Measurements from ENCODE around the gene GATB.
"Not testable (repeated sequence)": the region's sequence is repeated elsewhere in the genome, so short reads cannot be mapped to it uniquely, and the experiment has no call there.

GATB gene

DNA sequence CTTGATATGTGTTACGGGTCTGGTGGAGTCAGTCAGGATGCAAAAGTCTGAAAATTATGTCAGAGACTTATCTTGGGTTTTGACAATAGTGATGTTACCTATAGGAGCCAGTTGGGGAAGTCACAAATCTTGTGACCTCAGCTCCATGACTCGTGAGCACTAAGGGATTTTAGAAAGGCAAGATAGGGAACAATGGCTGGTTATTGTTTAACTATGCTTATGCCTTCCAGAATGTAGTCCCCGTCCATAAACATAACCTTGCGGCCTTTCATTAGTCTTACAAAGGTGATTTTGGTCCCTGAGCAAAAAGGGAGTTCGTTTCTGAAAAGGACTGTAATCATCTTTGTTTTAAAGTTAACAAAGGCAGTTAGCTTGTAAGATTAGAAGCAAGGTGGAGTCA is 23.9 kb upstream of the GATB start:
- DNase-seq: no peak

DNA sequence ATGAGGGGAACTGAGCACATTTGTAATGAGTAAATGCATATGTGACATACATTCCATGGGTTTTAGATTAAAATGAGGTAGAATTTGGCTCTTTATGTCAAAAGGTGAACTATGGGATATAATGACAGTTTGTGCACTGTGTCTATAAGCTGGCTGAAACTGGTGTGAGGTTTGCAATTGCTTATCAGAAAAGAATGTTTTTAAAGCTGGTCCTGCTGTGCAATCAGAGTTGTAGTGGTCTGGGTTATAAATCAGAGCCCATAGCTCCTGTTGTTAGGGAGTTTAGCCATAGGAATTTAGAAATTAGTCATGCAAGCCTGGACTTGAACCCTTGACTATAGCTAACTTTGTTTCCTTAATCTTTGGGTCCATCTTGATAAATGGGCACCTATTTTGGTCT is 23.1 kb upstream of the GATB start:
- no peak for DNase-seq

DNA sequence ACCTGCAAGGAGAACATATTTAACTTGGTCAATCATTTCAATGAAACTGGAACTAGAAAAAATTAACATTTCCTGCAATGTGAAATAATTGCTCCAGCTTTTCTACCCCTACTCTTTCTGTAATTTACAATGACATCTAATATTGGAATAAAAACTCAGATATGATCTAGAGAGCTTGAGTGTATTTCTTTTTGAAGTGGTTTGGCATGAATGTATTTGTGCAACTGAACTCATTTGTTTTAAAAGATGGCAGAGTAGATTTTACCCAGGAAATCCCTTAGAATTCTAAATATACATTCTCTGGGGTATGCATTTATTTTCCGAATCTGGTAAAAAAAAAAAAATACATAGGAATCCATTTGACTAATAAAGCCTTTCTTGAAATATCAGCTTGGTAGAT is 21.5 kb upstream of the GATB start:
- no peak for DNase-seq

DNA sequence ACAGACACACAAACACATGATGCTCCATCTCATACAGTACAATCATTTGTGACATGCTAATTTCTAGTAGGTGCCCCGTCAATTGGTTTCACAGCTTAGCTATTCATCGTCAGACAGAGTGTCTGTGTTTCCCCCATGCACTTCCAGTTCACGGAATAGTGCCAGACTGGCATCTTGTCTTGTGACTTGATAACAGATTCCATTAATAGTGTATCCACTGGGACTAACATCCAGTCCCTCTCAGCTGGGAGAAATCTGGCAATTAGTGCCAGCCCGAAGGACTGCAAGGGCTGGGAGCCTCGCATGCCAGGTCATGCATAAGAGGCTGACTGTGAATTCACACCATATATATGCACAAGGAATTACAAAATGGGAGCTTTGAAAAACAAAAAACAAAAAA is 20.2 kb upstream of the GATB start:
- DNase-seq: no peak

DNA sequence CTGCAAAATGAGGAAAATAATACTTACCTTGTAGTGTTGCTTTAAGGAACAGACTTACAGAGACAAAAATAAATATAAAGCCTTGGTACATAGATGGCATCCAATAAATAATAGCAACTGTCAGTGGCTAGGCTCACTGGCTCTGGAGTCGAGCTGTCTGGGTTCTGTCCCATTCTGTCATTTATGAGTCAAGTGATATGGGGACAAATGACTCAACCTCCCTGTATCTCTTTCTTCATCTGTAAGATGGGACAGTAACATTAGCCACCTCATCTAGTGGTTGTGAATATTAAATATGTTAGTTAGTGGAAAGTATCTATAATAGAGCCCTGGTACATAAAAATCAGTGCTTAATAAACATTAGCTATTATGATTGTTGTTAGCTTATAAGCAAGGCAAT is 16.7 kb upstream of the GATB start:
- no peak for DNase-seq

DNA sequence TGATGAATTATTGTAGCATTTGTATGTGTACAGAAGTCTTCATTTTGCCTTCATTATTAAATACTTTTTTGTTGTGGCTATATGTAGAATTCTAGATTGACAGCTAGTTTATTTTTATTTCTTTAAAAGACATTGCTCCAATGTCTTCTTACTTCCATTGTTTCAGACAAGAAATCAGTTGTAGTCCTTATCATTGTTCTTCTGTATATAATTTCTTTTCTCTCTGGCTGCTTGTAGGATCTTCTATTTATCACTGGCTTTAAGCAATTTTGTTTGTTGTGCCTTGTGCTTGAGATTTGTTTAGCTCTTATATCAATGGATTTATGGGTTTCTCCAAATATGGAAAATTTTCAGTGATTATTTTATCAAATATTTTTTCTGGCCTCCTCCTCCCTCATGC is 13.5 kb upstream of the GATB start:
- DNase-seq: no peak

DNA sequence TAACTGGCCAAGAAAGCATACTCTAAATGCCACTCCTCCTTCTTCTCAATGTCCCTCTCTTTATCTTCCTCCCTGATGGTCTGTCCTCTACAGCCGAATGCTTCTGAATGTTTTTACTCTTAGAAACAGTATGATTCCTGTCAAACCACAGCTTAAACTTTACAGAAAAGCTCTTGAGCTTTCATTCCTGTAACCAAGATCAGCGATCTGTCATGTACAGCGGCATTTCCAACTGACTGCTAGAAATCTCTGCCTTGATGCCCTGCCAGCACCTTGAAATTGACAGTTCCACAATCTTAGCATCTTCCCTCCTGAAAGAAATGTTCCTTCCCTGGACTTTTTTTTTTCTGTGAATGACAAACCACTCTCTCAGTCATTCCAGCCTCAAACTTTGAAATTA is 11.5 kb upstream of the GATB start:
- DNase-seq: no peak

DNA sequence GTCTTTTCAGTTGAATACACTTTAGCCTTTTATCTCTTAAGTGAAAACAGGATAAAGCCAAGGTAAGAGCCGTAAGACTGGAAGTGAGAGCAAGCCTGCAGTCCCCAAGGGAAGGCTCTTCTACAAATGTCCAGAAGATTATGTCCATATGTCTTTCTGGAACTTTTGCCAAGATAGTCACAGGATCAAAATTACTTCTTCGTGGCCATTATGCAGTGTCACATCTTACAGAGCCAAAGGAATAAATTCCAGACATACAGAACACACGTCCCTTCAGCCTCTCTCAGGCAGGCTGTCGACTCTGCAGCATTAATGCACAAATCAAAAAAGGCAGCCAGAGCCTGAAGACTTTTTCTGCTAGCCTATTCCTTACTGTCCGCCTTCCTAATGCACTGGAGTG is 10.9 kb upstream of the GATB start:
- DNase-seq: no peak

DNA sequence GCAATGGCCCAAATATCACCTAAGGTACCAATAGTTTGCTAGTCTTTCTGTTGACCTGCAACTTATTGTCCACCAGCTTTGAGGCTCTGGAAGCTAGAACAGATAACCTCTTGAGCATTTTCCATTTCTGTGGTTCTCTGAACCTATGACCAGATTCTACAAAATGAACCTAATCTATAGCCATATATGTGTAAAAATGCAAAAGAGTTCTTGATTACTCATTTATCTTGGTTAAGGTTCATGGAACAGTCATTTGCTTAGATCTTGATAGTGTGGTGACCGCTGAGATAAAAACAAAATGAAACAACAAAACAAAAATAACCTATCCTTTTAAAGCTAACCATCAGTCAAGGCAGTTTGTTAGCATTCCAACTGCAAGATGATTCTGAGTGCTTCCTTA is 9.3 kb upstream of the GATB start:
- no peak for DNase-seq

DNA sequence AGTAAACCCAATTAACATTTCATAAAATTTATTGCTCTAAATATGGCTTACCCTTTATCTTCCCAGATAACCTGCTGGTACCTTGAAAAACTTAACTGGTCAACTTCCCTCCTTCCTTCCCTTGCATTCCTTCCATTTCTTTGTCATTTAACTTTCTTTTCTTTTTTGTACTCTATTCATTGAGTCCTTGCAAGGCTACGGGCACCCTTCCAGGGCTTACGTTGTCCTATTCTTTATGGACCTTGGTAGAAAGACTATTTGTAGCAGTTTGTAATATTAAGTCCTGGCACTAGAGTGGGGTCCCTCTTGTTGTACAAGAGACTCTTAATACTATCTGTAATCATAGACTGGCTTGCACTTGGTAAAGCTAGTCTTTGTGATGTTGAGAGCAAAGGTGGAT is 8.0 kb upstream of the GATB start:
- no peak for DNase-seq

DNA sequence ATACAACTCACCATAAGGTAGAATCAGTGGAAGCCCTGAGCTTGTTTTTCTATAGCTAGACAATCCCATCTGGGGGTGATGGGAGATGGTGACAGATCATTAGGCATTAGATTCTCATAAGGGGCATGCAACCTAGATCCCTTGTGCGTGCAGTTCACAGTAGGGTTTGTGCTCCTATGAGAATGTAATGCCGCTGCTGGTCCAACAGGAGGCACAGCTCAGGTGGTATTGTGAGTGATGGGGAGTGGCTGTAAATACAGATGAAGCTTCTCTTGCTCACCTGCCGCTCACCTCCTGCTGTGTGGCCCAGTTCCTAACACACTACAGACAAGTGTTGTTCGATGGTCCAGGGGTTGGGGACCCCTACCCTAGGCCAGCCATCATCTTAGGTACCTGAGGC is 5.9 kb upstream of the GATB start:
- no peak for DNase-seq

DNA sequence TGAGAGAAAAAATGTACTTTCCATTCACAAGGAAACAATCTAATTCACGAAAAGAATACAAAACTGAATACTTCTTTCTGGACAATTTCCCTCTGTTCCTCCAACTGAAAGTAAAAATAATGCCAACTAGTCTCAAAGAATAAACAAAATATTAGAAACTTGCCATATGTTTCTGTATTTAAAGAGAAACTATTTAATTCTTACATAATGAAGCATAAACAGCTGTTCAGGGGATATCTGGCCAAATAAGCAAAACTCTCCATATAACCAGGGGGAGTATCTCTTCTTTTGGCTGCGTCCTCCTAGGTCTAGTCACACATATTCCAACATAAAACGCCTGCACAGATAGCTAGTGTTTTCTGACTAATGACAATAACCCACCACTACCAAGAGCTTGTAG is 805 bp downstream of the GATB start:
- no peak for DNase-seq

DNA sequence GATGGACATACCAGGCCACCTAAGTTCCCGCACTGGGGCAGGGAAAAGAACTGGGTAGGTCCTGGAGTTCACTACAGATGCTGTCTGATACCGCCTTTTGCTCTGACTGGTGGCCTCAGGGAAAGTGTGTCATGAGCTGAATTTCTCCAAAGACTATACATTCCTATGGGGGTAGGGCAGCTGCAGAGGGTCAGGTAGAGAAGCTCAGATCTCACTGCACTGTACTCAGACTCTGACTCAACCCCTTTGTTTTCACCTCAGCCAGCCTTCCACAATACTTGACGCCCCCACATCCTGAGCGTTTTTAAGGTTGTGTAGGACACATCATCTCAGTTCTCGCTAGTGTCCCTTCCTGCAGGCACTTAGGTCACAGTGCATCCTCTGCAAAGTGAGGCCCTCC is 7.8 kb downstream of the GATB start:
- DNase-seq: no peak

DNA sequence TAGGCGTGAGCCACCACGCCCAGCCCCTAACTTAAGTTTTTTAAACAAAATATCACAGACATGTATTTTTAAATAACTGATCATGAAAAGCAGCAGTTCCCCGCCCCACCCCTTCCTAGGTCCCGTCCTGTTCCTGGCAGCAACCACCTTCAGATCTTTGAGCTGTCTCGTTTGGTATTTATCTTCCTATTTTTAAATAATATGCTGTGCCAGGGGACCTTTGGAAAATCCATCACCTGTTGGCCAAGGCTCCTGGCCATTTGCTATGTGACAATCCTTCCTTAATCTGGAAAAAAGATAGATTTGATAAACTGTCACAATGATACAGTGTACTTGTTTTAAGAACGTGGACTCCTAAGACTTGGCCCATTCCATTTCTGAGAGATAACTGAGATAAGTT is 10.7 kb downstream of the GATB start:
- no peak for DNase-seq

DNA sequence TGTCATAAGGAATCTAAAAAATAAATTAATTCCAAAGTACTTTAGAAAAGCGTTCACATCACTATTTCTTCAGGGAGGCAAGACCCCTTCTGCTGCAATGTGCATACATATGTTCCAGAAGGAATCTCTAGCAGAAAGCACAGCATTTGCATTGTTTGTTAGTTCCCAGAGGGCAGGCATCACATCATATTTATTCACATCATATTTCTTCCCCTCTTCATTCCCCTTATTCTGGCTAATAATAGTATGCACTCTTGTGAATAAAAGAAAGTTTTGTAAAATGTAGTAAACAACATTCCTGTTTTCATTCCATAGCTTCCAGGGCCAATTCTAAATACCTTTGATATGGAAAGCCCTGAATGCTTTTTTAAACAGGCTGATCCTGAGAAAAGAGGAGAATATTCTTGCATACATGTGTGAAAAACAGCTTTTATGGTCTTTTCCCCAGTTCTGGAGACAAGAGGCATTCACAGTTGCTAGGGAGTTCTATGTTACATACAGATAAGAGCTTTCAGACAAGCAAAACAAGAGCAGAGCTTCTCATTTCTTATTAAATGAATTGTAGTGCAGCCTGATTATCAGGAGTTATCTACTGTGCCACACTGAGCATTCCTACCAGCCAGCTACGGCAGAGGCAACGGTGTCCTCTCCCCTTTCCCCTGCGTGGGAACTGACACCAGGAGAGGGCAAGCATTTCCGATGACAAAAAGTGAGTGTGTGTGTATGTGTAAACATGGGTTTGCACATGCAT is 15.2 kb downstream of the GATB start:
- no peak for DNase-seq

DNA sequence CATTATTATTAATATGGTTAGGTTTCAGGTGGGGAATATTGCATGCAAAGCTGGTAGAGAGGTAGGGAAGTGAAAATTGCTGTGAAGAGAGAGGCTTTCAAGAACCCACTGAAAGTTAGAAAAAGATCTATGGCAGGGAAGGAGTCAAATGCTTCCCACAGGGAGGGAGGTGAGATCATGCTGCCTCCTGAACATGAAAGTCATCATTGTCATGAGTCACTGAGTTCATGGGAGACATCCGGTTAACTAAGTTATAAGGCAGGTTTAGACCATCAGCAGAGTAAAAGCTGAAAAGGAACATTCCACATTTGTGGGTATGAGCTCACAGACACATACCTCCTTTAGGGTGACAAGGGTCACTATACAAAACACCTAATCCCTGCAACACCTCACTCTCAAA is 16.2 kb downstream of the GATB start:
- DNase-seq: no peak

DNA sequence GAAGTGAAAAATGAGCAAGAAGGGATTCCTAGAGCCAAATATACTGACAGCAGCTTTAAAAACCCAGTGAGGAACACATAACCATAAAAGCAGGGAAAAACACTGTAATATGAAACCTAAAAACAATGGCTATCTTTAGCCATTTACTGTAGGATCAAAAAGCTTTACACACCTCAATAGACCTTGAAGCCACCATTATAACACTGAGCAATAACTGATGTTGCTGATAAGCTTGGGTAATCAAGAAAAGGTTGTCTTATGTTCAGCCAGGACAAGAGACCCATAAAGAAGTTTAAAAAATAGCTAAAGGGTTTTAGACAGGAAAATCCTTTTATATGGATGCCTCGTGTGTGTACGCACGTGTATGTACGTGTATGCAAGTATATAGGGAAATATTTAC is 16.9 kb downstream of the GATB start:
- no peak for DNase-seq

DNA sequence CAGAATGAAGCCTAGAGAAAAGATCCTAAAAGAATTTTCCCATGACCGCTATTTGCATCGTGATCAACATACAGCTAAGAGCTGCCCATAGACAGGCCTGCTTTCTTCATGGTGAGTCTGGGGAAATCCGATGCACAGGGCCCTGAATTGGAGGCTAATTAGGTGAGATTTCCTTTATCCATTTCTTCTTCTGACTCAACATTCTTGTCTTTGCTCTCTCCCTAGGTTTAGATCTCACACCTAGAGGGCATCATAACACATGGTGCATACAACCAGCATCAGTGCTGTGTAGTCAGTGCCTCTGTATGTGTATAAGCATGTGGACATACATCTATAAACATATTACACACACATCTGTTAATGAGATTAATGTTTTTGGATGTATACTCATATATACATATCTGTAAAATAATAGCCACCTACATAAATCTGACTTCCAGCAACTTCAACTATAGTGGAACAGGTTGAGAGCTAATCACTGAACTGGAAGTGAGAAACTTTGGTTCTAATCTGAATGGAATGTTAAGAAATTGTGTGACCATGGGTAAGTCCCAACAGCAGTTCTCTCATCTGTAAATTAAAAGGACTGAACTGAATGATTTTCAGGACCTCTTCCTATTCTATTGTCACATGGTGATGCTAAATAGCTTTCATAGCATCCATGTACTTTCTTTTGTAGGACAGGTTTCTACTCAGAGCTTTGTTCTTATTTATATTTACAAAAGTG is 17.5 kb downstream of the GATB start:
- DNase-seq: no peak

DNA sequence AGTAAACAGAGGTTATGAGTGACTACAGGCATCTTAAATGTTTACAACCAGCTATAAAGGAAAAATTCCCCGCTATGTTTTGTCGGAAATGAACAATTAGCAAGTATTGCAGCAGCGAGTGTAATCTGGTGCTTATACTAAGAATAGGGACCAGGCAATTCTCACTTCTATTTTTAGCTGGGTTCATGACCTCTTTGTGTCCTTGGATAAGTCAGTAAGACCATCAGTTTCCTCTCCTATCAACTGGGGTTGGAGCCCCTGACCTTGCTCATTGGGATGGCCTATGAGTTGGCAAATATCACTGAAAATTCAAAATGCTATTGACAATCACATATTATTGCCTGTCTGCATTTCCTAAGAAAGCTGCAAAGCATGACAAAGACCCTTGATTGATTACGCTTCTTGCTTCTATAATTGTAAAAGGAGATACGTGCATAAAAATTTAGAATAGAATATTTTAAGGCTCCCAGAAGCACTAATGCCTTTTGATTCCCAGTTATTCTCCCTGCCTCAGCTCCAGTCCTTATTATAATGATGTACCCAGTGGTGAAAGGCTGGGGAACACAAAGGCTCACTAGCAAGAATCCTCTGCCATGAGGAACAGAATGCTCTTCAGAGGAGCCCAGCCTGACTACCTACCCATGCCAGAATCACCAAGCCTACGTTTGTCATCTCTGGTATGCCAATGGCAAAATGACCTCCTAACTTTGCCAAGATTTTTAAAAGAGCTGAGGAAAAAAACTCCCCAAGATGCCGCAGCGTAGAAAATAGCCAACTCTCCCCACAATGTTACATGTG is 21.9 kb downstream of the GATB start:
- no peak for DNase-seq

DNA sequence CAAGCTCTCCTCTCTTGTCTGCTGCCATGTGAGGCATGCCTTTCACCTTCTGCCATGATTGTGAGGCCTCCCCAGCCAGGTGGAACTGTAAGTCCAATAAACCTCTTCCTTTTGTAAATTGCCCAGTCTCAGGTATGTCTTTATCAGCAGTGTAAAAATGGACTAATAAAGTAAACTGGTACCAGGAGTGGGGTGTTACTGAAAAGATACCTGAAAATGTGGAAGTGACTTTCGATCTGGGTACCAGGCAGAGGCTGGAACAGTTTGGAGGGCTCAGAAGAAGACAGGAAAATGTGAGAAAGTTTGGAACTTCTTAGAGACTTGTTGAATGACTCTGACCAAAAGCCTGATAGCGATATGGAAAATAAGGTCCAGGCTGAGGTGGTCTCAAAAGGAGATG is 24.0 kb downstream of the GATB start:
- DNase-seq: not testable (repeated sequence)

DNA sequence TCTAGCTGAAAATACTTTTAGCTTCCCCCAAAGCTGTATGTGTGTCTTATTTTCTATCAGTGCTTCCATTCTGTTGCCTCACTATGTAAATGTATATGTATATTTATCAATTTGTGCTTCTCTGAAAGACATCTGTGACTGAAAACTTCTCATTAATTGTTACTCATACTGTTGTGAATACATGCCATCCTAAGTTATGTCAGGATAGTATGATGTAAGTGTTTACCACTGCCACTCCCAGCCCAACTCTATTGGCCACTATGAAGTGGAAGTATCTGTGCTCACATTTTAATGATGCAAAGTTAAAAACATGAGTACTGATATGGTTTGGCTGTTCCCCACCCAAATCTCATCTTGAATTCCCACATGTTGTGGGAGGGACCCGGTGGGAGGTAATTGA is 24.4 kb downstream of the GATB start:
- no peak for DNase-seq

DNA sequence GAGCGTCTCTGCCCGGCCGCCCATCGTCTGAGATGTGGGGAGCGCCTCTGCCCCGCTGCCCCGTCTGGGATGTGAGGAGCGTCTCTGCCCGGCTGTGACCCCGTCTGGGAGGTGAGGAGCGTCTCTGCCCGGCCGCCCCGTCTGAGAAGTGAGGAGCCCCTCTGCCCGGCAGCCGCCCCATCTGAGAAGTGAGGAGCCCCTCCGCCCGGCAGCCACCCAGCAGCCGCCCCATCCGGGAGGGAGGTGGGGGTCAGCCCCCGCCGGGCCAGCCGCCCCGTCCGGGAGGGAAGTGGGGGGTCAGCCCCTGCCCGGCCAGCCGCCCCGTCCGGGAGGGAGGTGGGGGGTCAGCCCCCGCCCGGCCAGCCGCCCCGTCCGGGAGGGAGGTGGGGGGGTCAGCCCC is 29.1 kb downstream of the GATB start:
- not testable (repeated sequence) for DNase-seq

DNA sequence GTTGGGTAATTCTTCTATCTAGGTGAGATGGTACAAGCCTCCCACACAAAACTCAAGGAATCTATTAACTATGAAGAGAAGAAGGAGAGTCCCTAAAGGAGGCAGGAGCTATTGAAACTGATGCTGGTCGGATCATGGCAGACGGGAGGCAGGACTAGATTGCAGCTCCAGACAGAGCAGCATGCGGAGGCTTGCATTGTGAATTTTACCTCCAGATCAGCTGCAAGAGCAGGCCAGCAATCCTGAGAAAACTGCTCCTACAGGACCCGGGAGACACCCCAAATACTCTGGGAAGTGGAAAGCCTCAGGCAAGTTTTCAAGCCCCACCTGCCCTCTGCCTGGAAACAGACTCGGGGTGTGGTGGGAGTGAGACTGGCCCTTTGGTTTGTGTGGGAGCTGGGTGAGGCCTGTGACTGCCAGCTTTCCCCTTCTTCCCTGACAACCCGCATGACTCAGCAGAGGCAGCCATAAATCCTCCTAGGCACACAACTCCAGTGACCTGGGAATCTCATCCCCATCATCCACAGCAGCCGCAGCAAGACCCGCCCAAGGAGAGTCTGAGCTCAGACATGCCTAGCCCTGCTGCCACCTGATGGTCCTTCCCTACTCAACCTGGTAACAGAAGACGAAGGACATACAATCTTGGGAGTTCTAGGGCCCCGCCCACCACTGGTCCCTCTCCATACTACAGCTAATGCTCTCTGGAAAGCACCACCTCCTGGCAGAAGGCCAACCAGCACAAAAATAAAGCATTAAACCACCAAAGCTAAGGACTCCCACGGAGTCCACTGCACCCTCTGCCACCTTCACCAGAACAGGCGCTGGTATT is 30.9 kb downstream of the GATB start:
- no peak for DNase-seq
